GM13977 (cell line): ENCODE data around the gene RAB36.

Experiments used
- DNase-seq: peaks from one replicate; pipeline ENCODE4 v3.0.0; 2012; ENCODE audit warnings: low spot score
- in situ Hi-C: fragments of 300-500 bp; cut with MboI; formaldehyde crosslinking; loops from one replicate; pipeline ENCODE4 v1.12.0; 2022; ENCODE audit warnings: low sequenced_read_pairs, low pct_unique_long_range_greater_than_20kb, mixed read lengths, inconsistent platforms; ENCODE audit not compliant: unreplicated experiment
- TF ChIP-seq, protein P1 (sequence below): IDR thresholded peaks from 2 replicates; pipeline ENCODE4 v1.5.1; 2012; ENCODE audit warnings: mild to moderate bottlenecking, control low read depth; ENCODE audit not compliant: insufficient read depth; ENCODE audit errors: extremely low read depth, missing control alignments

Gene RAB36

DNA sequence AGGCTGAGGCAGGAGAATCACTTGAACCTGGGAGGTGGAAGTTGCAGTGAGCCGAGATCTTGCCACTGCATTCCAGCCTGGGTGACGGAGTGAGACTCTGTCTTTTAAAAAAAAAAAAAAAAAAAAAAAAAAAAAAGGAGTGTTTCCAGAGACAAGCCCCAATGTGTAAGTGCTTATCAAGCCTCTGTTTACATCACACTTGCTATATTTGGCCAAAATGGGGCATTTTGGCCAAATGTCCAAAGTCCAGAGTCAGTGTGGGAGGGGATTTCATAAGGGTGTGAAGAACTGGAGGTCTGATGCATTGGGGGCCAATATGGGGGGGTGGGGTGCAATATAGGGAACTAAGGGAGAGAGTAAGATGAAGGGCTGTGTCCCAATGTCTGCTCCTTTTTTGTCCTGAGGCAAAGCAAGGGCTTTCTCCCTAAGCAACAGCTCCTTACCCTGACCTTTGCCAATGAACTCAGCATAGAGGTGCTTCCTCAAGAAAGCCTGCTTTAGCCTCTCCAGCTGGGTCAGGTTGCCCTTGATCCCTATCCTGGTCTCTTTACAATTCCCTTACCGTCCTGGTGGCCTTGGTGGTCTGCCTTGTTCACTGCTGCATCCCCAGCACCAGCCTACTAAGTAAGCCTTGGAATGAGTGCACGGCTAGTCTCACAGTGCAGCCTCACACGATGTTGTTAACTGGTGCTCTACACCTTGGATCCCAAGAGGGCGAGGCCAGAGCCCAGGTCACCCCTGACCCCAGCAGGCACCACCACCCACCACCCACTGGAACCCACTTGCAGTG is 21.0 kb downstream of the RAB36 start:
- TF ChIP-seq, protein P1, sequence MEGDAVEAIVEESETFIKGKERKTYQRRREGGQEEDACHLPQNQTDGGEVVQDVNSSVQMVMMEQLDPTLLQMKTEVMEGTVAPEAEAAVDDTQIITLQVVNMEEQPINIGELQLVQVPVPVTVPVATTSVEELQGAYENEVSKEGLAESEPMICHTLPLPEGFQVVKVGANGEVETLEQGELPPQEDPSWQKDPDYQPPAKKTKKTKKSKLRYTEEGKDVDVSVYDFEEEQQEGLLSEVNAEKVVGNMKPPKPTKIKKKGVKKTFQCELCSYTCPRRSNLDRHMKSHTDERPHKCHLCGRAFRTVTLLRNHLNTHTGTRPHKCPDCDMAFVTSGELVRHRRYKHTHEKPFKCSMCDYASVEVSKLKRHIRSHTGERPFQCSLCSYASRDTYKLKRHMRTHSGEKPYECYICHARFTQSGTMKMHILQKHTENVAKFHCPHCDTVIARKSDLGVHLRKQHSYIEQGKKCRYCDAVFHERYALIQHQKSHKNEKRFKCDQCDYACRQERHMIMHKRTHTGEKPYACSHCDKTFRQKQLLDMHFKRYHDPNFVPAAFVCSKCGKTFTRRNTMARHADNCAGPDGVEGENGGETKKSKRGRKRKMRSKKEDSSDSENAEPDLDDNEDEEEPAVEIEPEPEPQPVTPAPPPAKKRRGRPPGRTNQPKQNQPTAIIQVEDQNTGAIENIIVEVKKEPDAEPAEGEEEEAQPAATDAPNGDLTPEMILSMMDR: no peak
- DNase-seq: no peak
- in situ Hi-C loops: no loop called here

DNA sequence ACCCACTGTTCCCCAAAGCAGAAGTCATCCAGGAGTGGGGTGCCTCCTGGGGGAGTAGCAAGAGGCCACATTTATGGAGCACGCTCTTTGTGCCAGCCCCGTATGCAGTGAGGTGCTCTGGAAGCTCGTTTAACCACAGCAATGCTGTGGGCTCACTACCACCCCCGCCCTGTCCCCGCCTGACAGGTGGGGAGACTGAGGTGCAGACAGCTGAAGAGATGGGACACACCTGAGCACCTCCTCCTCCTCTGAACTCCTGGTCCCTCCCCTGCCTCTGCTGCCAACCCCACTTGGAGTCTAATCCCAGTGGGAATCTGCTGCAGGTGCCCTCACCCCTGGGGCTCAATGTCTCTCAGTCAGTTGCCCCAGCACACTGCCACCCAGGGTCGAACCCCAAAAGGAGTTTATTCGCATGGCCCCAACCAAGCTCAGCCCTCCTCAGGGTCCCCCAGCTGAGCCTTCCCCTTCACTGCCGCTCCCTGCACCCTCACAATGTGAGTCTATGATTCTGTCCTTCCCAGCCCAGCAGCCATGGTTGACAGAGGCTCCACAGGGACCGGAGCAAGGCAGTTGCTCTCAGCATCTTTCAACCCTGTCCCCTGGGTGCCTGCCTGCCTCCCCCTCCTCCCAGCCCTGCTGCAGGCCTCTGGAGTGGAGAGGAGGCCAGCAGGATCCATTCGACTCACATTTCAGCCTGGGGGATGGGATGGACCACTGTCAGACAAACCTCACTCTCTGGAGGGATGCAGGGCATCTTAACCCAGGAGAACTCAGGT is 21.8 kb downstream of the RAB36 start:
- no peak for DNase-seq
- TF ChIP-seq, protein P1: no peak
- in situ Hi-C loops: no loop called here

DNA sequence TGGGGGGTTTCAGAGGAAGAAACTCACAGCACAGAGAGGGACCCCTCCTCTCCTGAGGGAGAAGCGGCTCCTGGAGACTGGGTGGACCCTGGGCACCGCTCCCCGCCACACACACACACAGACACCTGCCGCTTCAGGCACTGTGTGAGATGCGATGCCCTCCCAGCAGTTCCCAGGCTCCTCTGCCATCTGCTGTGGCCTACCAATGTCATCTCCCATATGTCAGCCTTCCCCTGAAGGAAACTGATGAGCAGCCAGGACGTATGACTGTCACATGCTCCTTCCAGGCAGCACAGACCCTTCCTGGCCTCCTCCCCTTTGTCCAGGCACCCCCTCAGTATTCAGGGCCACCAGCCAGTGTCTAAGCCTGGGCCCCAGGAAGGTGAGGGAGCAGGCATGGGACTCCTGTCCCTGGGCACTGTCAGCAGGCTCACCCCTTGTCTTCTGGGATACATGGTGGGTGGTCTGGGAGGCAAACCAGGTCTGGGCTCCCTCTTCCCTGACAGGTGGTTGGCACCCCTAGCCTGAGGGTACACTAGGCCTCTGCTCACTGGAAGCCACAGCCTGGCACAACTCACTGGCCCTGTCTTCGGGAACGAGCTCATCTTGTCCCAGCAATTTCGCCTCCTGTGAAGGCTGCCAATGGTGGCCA is 23.2 kb downstream of the RAB36 start:
- no peak for DNase-seq
- TF ChIP-seq, protein P1: no peak
- in situ Hi-C loops: no loop called here

DNA sequence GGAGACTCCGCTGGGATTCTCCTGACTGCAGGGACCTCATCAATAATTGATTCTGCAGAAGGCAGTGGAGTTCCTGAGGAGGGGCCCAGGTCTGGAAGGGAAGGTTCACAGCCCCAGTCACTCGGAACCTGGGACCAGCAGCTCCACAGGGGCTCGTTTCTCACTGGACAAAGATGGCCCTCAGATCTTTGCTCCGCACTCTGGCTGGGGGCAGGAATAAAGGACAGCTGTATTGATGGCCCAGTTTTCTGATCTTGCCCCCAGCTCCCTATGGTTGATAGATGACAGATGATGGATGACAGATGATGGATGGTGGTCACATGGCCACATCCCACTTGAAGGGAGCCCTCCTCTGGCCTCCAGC is 23.7 kb downstream of the RAB36 start:
- no peak for DNase-seq
- TF ChIP-seq, protein P1: no peak
- in situ Hi-C loops: no loop called here

DNA sequence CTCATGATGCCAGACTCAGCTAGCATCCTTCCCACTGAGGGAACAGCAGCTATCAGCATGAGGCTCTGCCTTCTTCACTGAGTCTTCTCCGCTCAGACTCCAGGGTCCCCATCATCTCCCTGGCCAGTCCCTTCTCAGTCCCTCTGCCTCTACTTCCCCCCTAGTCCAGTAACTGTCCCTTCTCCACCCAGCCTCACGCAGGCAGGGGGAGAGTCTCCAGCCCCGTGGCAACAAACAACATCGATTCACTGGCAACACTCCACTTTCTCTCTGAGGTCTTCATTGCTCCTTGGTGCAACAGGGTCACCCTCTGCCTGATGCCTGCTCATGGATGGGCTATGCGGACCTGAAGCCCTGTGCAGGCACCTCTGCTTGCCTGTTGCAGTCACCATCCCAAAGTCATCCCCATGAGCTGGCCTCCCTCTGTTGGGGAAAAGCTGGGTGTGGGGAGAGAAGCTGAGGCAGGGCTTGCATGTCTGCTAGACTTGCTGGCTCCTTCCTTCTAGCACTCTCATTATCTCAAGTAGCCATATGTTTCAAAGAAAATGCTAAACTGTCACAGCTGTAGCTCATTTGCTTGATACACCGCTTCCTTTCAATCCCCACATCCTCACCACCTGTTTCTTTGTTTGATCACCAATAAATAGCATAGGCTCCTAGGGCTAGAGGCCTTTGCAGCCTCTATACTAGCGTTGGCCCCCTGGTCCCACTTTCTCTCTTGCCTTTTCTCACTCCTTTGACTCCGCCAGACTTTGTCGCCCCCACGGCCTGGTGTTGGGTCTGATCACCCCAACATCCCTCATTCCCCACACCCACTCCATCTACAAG is 30.8 kb downstream of the RAB36 start:
- TF ChIP-seq, protein P1: no peak
- no peak for DNase-seq
- in situ Hi-C loops: loop anchor here (5.0 to 25.0 kb wide), 2 partner anchors 101 to 211 kb away; no protein-coding TSS in a partner anchor

DNA sequence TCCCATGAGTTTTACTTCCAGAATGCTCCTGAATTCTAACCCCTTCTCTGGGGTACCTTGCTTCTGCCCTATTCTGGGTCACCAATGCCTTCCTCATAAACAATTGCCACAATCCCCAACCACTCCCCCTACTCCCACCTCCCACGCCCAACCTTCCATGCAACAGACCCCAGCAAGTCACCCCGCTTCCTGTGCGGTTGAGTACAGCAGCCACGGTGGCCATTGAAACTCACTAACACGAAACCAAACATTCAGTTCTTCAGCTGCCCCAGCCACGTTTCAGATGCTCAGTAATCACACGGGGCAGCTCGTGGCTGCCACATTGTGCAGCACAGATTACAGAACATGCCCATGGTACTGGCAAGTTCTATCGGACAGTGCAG is 31.4 kb downstream of the RAB36 start:
- TF ChIP-seq, protein P1: no peak
- no peak for DNase-seq
- in situ Hi-C loops: loop anchor here (5.0 to 25.0 kb wide), 2 partner anchors 101 to 211 kb away; no protein-coding TSS in a partner anchor
